Activated gamma-delta T cell (primary cell): ENCODE data around the gene SKAP1.

Source experiments
- DNase-seq: peaks from one replicate; lab custom pipeline; 2025; lab: John Stamatoyannopoulos, UW

SKAP1 gene

DNA sequence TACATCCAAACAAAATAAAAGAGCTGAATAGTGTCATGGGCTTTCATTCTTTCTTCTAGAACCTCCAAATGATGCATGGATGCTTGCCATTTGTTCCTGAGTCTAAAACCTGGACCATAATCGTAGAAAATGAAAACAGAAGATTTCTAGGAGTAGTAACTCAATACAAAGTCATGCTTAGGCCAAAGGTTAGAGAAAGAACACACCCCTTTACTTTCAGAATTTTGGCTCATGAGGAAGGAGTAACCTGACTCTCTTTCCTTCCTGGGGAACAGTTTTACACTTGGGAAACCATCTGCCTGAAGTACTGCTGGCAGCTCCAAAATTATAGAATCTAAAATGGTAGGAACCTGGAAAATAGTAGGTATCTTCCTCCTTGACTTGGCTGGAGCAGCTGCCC lies 185.2 kb downstream of the SKAP1 start:
- no peak for DNase-seq

GRCh38 chr17:48244121-48244711 lies 185.8 kb downstream of the SKAP1 start:
- no peak for DNase-seq

DNA sequence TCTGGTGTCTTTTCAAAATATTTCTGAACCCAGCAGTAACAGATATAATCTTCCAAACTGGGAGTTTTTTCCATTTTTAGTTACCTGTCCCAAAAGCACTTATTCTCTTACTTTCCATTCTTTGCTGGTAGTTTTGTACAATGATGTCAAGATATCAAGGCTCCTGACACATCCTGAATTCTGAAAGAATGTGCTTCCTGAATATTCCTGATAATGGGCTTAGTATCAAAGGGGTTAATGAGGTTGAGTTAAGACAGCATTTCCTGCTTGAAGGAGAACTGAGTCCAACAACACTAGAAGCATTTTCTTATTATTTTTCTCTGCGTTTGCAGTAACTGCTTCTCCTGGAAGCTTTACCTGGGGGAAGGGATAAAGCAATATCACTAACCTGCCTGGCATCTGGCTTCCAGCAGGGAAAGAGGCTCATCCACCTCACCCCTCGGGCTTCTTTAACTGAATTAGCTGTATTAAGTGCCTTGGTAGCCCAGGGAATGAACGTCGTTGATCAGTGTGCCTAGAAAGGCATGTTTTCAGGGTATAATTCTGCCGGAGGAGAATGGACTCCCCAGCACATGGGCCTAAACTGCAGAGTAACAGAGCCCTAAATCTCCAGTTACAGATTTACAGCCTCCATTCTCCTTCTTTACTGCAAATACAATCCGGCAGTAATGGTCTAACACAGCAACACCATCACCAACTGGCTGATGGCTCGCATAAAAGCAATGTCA lies 188.1 kb downstream of the SKAP1 start:
- no peak for DNase-seq

DNA sequence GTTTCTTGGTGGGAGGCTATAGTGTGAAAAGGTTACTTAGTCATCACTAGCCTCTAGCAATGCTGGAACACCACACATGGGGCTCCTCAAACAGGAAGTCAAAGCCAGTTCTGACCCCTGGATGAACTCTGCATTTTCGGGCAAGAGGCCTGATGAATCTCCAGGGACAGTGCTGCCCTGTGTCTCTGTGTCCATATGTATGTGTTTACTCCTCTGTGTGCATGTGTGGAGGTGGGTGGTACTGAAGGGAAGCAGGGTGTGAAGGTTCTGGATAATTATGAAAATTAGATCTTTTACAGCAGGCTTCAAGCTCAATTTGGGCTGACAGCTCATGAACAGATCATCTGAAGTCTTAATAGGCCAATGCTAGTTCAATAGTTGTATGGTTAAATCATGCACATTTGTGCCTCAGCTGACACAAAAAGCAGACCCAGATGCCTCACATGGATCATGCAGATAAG lies 188.9 kb downstream of the SKAP1 start:
- DNase-seq: no peak

DNA sequence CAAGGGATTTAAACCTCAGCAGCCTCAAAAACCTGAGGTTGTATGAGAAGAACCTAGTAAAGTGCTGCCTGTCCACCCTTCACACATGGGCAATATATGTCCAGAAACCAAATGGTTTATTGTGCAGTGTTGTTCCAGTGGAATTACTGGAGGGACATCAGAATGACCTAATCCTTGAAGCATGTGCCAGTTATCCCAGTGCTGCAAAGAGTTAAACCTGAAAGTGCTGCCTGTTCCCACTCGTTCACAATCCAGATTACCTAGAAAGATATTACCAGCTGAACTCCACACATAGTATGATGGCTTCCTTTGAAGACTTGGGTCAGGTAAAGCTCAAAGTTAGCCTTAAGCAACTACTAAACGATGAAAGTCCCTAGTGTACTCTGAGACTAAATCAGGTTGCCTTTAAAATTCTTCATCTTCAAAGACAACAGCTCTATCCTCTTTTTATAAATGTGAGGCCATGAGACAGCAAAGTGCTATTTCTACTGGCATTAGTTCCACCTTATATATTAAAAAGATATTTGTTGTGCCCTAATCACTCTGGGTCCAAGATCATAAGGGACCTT lies 189.4 kb downstream of the SKAP1 start:
- DNase-seq: no peak

- DNase-seq: no peak
Measured at GRCh38 chr17:48240122-48240521, 189.9 kb downstream of the SKAP1 start.

DNA sequence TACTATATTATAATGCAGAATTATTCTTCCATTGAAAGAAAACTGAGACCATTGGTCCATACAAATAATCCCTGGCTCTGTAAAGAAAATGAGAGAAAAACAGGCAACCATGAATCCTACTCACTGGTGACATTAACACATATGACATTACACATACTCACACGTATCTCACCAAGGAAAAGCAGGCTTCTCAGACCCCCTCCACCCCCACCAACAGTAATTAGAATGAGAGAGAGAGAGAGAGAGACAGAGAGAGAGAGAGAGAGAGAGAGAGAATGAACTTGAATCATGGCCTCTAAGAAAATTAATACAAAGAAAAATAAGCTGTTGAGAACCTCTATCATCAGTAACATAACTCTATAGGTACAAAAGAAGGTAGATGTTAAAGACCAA lies 190.4 kb downstream of the SKAP1 start:
- DNase-seq: no peak

DNA sequence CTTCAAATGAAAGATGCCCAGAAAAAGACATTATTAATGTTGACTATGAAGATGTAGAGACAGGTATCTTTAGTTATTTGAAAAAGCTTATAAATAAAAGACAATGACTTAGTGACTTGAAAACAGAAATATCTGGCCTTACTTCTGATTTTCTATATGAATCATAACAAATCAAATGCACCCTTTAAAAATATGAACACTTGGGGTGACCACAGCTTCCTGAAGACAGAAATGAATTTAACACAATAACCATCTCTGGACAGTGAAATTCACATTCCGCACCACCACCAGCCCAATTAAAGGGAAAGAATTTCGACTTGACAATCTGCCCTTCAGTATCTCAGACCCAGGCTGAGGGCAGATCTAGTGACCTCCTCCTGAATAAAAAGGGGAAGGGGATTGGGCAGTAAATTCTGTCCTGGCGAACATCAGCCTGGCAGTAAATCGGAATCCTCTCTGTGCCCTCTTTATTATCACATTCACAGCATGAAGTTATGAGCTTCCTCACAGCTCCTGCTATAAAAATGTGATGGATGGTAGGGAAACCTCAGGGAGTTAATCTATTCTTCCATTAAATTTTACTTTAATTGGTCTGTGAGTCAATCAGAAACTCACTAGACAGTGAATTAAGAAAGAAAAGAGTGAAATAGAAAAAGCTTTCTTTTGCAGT lies 190.9 kb downstream of the SKAP1 start:
- no peak for DNase-seq

GRCh38 chr17:48237456-48237855 lies 192.6 kb downstream of the SKAP1 start:
- no peak for DNase-seq

- no peak for DNase-seq
Measured at GRCh38 chr17:48236681-48237134, 193.3 kb downstream of the SKAP1 start.

GRCh38 chr17:48234922-48235321 lies 195.1 kb downstream of the SKAP1 start:
- no peak for DNase-seq

- no peak for DNase-seq
Measured at GRCh38 chr17:48231995-48232959, 197.7 kb downstream of the SKAP1 start.

DNA sequence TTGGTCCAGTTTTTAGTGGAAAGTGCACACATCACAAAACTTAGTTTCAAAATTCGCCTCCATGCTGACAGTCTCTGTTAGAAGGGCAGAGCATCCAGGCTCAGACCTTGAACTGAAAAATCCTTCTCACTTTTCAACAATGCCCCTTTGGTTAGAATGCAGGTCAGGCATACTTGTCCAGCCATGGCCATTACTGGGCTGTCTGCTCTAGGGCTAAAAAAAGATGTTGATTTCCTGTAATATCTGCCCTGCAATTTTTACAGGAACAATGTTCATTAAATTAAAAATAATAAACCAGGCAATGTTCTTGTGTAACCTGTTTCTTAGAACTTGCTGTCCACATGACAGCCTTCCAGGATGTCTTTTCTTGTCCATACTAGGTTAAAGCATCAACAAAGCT lies 200.1 kb downstream of the SKAP1 start:
- DNase-seq: no peak

- no peak for DNase-seq
Measured at GRCh38 chr17:48228720-48229119, 201.3 kb downstream of the SKAP1 start.

DNA sequence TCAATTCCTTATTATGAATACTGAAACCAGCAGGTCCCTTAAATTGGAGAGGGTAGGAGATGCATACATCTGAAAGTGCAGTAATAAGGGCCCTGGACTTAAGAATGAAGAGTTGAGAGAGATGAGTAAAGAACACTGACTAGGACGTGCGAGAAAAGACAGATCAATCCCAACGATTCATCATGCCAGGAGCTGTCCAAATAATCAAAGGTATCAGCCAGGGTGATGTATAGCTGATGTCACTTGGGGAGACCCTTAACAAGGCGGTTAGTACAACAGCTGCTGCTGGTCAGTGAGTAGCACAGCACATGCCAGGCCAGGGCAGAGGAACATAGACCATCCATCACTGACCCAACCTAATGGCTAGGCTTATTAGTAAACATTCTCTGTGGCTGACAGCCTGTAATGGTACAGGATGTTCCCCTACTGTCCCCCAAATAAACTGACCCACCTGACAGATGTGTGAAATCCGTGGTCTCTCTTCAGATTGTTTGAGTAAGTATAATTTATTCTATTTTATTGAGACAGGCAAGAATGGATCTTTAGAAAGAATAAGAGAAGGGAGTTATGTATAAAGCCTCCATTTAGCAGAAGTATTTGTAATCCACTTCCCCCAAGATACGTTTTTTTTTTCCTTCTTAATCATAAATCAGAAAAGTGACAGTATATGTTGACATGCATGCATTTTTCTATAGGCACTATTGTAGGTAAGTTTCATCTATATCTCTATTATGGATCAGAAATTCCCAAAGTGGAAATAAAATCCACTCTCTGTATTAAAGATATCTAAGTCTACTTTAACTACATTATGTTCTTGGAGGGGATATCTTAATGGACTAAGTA lies 204.1 kb downstream of the SKAP1 start:
- DNase-seq: no peak

- DNase-seq: no peak
Measured at GRCh38 chr17:48223945-48224344, 206.1 kb downstream of the SKAP1 start.

GRCh38 chr17:48219617-48220016 lies 210.4 kb downstream of the SKAP1 start:
- DNase-seq: no peak

DNA sequence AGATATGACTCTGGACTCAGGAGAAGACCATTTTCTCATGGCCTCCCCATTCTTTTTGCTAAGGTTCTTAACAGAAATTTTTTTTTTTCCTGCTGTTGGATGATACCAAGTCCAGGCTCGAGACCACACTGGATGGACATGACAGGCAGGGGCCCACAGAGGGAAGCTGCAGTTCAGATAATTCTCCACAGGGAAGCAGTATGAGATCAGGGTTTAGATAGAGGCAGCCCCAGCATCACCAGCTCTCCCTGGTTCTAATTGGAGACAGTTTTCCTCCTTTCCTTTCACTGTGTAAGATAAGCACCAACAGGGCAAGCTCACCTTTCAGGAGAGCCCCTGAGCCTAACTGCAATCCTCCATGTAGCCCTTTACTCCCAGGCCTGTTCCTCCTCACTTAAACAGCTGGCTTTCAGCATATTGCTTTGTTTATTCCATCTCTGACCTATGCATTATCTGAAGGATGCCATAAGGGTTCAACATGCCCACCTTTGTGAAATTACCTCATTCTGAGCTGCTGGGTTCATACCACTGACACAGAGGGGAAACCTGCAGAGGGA lies 214.4 kb downstream of the SKAP1 start:
- no peak for DNase-seq

DNA sequence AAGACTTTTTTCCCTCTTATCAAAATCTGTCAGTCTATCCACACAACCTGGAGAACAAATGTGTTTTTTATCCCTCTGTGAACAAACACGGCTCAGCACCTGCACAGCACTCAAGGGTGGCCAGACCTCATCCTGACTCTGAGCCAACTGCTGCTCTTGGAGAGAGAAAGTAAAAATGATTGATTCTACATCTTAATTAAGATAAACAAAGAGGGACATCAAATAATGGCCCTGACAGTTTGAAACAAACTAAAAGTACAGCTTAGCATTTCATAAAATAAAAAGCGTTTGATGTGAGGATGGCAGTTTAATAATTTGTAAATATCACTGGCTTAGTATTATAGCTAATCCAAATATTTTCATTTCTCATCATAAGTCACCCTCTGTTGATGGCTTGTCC lies 216.2 kb downstream of the SKAP1 start:
- DNase-seq: no peak

DNA sequence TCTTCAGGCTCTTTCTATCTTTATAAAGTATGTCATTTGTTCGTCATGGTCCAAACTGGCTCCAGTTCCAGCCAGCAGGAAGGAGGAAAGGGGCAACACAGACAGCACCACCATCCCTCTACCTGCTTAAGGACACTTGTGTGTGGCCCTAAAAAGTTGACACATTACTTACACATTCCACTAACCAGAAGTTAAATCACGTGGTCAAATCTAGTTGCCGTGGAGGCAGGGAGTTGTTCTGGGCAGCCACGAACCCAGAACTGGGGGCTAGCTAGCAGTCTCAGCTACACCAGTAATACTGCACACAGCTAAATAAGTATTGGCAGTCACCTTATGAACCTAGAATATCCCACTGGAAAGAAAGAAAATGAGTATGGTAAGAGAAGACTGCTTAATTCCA lies 218.2 kb downstream of the SKAP1 start:
- no peak for DNase-seq
